VCaP (cell line): ENCODE results near the gene TNFAIP2.

Experiments
- H3K27ac ChIP-seq: fragments of 450-650 bp; 2 replicates; pipeline ENCODE4 v1.5.1; 2017
- CTCF ChIP-seq: fragments of 450-650 bp; conservative IDR thresholded peaks from 2 replicates; pipeline ENCODE4 v1.5.1; 2017; ENCODE audit warnings: mild to moderate bottlenecking, moderate library complexity

The TNFAIP2 gene

GRCh38 chr14:103155826-103156394 lies 32.6 kb downstream of the TNFAIP2 start:
- H3K27ac ChIP-seq, result peak overlapping the region; percentile 80; the same call in 1 of the 2 replicates
- TF ChIP-seq CTCF, result no peak

GRCh38 chr14:103156651-103157378 lies 33.6 kb downstream of the TNFAIP2 start:
- no peak for TF ChIP-seq CTCF
- H3K27ac ChIP-seq, result peak overlapping the region; percentile 80; the same call in 1 of the 2 replicates

- H3K27ac ChIP-seq, result peak overlapping the region; percentile 80
- TF ChIP-seq CTCF, result no peak
Measured at GRCh38 chr14:103157969-103158368, 34.7 kb downstream of the TNFAIP2 start.

- TF ChIP-seq CTCF, result no peak
- peak overlapping the region; percentile 80 for H3K27ac ChIP-seq
Measured at GRCh38 chr14:103158688-103159087, 35.4 kb downstream of the TNFAIP2 start.

GRCh38 chr14:103160321-103161053 lies 37.2 kb downstream of the TNFAIP2 start:
- H3K27ac ChIP-seq, result peak overlapping the region; percentile 80; the same call in 1 of the 2 replicates
- no peak for TF ChIP-seq CTCF

- no peak overlapping the region for H3K27ac ChIP-seq
- no peak for TF ChIP-seq CTCF
Measured at GRCh38 chr14:103161054-103161397, 37.8 kb downstream of the TNFAIP2 start.

GRCh38 chr14:103163199-103163598 lies 39.9 kb downstream of the TNFAIP2 start:
- no peak for TF ChIP-seq CTCF
- H3K27ac ChIP-seq, result no peak overlapping the region
